GM12801 (cell line): ENCODE results near the gene HNF1A.

Experiments
- TF ChIP-seq, protein P1 (sequence below): IDR thresholded peaks from one replicate; pipeline ENCODE4 v1.5.1; 2011; ENCODE audit warnings: control low read depth; ENCODE audit not compliant: insufficient read length; ENCODE audit errors: extremely low read depth

HNF1A gene

DNA sequence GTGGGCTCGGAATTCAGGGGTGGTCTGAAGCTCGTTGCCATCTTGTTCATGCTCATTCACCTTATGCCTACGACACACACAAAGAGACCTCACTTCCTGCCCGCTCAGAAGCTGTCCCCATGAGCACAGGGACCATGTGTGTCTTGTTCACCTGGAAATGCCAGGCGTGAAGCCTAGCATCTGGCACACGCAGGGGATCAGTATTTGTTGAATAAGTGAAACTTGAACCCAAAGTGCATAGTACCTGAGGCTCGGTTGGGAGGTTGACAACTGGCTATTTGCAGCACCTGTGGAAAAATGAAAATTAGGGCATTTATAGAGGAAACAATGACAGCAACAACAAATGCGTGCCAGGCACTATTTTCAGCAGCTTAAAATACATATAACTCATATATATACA is 32.5 kb downstream of the HNF1A start:
- TF ChIP-seq, protein P1, sequence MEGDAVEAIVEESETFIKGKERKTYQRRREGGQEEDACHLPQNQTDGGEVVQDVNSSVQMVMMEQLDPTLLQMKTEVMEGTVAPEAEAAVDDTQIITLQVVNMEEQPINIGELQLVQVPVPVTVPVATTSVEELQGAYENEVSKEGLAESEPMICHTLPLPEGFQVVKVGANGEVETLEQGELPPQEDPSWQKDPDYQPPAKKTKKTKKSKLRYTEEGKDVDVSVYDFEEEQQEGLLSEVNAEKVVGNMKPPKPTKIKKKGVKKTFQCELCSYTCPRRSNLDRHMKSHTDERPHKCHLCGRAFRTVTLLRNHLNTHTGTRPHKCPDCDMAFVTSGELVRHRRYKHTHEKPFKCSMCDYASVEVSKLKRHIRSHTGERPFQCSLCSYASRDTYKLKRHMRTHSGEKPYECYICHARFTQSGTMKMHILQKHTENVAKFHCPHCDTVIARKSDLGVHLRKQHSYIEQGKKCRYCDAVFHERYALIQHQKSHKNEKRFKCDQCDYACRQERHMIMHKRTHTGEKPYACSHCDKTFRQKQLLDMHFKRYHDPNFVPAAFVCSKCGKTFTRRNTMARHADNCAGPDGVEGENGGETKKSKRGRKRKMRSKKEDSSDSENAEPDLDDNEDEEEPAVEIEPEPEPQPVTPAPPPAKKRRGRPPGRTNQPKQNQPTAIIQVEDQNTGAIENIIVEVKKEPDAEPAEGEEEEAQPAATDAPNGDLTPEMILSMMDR = no peak

GRCh38 chr12:121011820-121012219 is 33.5 kb downstream of the HNF1A start:
- TF ChIP-seq, protein P1 = no peak

DNA sequence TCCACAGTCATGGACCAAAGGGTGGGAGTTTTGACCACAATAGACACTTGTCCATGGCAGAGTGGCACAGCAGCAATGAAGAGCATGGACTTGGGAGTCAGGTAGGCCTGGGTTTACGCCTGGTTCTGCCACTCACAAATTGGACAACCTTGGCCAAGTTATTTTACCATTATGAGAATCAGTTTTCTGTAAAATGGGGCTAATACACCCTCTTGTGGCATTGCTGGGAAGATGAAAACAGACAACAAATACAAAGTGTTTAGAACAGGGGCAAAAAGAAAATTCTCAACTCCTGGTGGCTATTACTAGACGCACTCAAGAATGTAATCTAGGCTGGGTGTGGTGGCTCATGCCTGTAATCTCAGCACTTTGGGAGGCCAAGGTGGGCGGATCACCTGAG is 35.4 kb downstream of the HNF1A start:
- TF ChIP-seq, protein P1 = no peak

DNA sequence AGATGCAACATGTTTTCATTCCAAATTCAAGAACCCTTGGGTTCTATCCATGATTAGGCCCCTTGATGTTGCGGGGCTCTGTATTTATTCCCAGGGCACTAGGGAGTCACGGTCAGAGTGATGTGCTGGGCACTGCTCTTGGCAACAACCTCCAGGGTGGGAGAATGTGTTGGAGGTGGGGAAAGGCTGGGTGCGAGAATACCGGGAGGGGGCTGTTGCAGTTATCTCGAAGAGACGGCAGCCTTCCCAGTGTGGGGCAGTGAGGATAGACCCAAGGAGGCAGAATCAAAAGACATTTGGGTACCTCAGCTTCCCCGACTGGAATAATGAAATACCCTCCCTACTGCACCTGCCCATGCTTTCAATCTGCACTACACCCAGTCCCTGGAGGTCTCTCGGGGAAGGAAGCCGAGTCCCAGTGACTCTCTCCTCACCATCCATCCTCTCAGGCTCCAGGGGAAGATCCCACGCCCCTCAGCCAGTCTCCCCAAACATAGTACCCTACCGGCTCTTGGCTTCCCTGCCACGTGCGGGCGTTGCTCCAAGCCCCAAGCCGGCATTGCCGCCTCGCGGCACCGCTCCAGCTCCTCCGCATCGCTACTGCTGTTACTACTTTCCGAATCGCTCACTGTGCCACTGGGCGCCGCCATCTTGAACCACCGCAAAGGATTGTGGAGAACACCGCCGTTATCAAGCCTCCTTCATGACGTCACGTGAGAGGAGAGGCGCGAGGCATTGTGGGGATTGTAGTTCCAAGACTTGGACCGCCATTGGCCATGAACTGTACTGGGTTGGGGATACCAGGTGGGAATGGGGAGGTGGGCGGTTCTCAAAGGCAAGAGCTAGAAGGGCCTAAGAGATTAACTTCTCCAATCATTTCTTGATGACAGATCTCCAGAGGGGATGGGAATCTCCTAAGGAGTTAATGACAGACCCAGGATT is 37.8 kb downstream of the HNF1A start, which contains the start of gene C12orf43:
Gene C12orf43, minus strand, starts transcription at position 663 of the 942 bp plus-strand sequence. Its CDS starts 13 bp downstream, at position 650.
- TF ChIP-seq, protein P1 = no peak

DNA sequence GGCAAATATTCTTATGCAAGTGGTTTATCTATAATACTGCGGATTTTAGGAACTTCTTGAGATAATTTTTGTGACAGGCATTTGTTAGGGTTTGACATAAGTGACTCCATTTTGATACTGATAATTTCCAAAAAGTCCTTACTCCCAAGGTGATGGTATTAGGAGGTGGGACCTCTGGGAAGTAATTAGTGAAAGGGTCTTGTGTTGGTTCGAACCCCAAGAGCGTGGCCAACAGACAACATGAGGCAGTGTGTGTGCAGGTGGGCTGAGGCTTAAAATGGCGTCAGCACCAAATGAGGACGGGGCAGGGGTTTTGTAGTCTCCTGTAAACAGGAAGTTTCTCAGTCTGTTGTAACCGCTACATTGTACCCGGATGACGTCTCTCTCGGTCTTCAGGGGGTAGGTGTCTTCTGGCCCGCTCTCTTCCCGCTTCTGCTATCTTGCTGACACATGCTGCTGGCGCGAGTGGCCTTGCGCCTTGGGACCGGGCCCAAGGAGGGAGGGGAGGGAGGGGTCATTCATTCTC is 39.7 kb downstream of the HNF1A start:
- TF ChIP-seq, protein P1 = no peak

DNA sequence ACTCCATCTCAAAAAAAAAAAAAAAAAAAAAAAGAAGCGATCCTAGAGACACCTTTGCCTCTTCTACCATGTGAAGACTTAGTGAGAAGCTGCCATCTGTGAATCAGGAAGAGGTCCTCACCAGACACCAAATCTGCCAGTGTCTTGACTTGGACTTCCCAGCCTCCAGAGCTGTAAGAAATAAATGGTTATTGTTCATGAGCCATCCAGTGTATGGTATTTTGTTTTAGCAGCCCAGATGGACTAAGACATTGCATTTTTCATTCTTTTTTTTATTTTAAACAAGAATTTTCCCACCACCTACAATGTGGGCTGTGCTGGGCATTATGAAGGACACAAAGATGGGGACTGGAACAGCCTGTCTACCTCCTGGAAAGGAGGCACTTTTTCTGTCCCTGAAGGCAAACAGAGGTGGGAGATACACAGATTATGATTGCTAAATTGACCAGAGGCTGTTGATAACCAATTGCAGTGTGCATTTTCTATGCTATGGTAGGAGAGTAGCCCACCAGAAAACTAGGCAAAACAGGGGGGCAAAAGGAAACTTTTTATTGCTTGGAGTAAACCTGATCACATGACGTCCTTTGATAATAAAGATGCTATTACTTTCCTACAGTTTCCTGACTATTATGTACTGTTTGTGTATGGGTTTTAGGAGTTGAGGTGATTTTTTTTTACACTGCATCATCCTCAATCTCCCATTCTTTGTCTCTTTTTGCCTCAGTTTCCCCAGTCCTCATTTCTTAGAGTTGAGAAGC is 40.7 kb downstream of the HNF1A start:
- TF ChIP-seq, protein P1 = no peak

DNA sequence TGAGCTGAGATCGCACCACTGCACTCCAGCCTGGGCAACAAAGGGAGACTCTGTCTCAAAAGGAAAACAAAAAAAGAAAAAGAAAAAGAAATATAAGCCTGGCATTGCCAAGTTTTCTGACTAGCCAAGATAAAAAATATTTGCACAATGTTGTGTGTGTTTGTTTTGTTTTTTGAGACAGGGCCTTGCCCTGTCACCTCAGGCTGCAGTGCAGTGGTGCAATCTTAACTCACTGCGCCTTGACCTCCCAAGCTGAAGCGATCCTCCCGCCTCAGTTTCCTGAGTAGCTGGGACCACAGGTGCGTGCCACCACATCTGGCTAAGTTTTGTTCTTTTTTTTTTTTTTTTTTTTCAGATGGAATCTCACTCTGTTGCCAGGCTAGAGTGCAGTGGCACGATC is 43.4 kb downstream of the HNF1A start:
- TF ChIP-seq, protein P1 = no peak
